CD4-positive, alpha-beta memory T cell (primary cell): ENCODE results near the gene KDM4C. TPM values are rescaled to one million over a fixed set of nuclear protein-coding genes. Genes with fewer than 3 reads are reported as not detected.

Experiments
- CTCF ChIA-PET: fragments of 350-600 bp; sonication (Branson Sonifier 250); formaldehyde crosslinking; loops from one replicate; lab custom pipeline; 2021; ENCODE audit warnings: inconsistent platforms; ENCODE audit not compliant: partially characterized antibody; lab: Charles Lee
- POLR2A ChIA-PET: fragments of 350-600 bp; sonication (Branson Sonifier 250); formaldehyde crosslinking; loops from one replicate; lab custom pipeline; 2021; ENCODE audit not compliant: partially characterized antibody; lab: Charles Lee
- DNase-seq, 5 donors: peaks; one replicate each; pipeline versions ENCODE4 v3.0.0 to v3.0.0-alpha.2; 2020 to 2022; ENCODE audit warnings: mixed read lengths in 1 of 5
- H3K27ac ChIP-seq: one replicate; pipeline ENCODE4 v1.7.0; 2013; ENCODE audit warnings: low read depth, low read length
- H3K27me3 ChIP-seq: 2 replicates; pipeline ENCODE4 v1.7.0; 2013; ENCODE audit warnings: mild to moderate bottlenecking, low read length, moderate library complexity; ENCODE audit not compliant: insufficient read depth
- H3K36me3 ChIP-seq: 2 replicates; pipeline ENCODE4 v1.7.0; 2013; ENCODE audit warnings: mild to moderate bottlenecking, low read length, moderate library complexity; ENCODE audit not compliant: insufficient read depth
- H3K4me1 ChIP-seq: 2 replicates; pipeline ENCODE4 v1.7.0; 2013; ENCODE audit warnings: mild to moderate bottlenecking, low read length, moderate library complexity; ENCODE audit not compliant: insufficient read depth
- H3K4me3 ChIP-seq, 2 donors: one replicate each; pipeline ENCODE4 v1.7.0; 2013; ENCODE audit warnings: low read length in 2 of 2, mild to moderate bottlenecking in 1 of 2
- H3K9me3 ChIP-seq, 2 donors: one replicate each; pipeline ENCODE4 v1.7.0; 2013; ENCODE audit warnings: low read length in 2 of 2, control low read depth in 1 of 2; ENCODE audit not compliant: control insufficient read depth in 1 of 2
- H3K27ac Mint-ChIP-seq, 7 donors: one replicate each; pipeline ENCODE4 v1.8.0; 2020 to 2021; ENCODE audit warnings: mixed read lengths in 7 of 7, mild to moderate bottlenecking in 6 of 7, inconsistent platforms in 3 of 7, moderate library complexity in 3 of 7
- H3K27me3 Mint-ChIP-seq, 2 donors: one replicate each; pipeline ENCODE4 v1.8.0; 2020 to 2021; ENCODE audit warnings: mixed read lengths in 2 of 2
- H3K36me3 Mint-ChIP-seq, 2 donors: one replicate each; pipeline ENCODE4 v1.8.0; 2020 to 2021; ENCODE audit warnings: mixed read lengths in 2 of 2, inconsistent platforms in 1 of 2, mild to moderate bottlenecking in 1 of 2
- H3K4me1 Mint-ChIP-seq, 4 donors: one replicate each; pipeline ENCODE4 v1.8.0; 2020 to 2021; ENCODE audit warnings: mixed read lengths in 4 of 4, mild to moderate bottlenecking in 1 of 4
- H3K4me3 Mint-ChIP-seq, 8 donors: one replicate each; pipeline ENCODE4 v1.8.0; 2020 to 2021; ENCODE audit warnings: mixed read lengths in 8 of 8, mild to moderate bottlenecking in 7 of 8, moderate library complexity in 6 of 8, inconsistent platforms in 3 of 8
- H3K9me3 Mint-ChIP-seq, 8 donors: one replicate each; pipeline ENCODE4 v1.8.0; 2020 to 2021; ENCODE audit warnings: mixed read lengths in 8 of 8, mild to moderate bottlenecking in 5 of 8, inconsistent platforms in 3 of 8, moderate library complexity in 1 of 8
- intact Hi-C: fragments of 100-400 bp; cut with micrococcal nuclease; formaldehyde crosslinking; loops from one replicate; pipeline ENCODE4 v1.15.1; 2023
- polyA plus RNA-seq, 2 donors: library from polyadenylated mRNA; unstranded; fragments of 300-500 nt; fragmentation: Illumina TruSeq; gene quantifications; one replicate each; pipeline ENCODE4 v1.2.3, GENCODE V29; 2021
- total RNA-seq, 2 experiments: library from RNA; stranded (reverse); gene quantifications; one replicate each; pipeline ENCODE4 v1.2.3, GENCODE V29; 2021

Gene KDM4C
- total and polyA plus RNA-seq, 4 experiments from 2014 or later, result 36.3 to 90.7 (median 58.8) TPM

DNA sequence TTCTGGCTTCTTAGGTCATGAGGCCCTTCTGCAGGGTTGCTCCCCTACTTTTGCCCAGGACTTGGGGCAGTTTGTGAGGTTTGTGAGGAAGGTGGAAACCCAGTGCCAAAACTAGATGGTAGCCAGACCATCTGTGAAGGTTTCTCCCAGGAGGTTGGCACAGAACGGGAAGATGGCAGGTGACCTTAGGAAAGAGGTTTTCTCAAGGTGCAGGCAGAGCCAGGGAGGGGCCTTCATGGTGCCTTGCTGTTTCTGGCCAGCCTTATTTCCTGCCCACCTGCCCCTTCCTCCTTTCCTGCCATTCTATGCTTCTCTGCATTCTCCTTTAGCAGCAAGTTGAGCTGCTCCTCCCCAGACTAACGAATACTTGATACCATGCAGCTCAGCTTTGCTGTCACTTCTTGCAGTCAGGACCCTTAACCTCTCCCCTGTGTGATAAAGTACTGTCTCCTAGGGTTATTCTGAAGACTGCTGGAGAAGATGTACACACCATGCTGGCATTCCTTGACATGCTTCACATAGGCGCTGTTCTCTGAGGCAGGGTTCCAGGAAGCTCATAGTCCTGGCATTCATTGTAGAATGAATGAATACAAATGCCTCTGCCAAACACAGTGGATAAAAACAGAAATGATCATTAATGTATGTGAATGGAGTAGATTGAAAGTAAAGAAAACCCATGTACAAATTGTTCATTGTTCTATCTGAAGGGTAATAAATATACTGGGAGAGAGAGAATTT, 154.3 kb downstream of the KDM4C start:
- peaks cover 14 to 33% (median 21%) of the 10 kb centered on the region in 4 donors for H3K4me1 Mint-ChIP-seq

GRCh38 chr9:6915635-6916034, 157.9 kb downstream of the KDM4C start:
- POLR2A ChIA-PET, result no interaction called here
- no peaks in the 10 kb centered on the region for H3K4me1 ChIP-seq

More for the DNA sequence above, 154.3 kb downstream of the KDM4C start:
- Mint-ChIP-seq H3K27me3 (no peaks in the 10 kb centered on the region), H3K9me3 (no peaks in the 10 kb centered on the region), H3K36me3 (peaks cover 0 to 8% of the 10 kb centered on the region in 2 donors), H3K4me3 (no peak overlapping the region), H3K27ac (no peak overlapping the region)
- ChIA-PET CTCF (no interaction called here), POLR2A (no interaction called here)
- Histone ChIP-seq H3K4me3 (no peak overlapping the region), H3K9me3 (no peaks in the 10 kb centered on the region), H3K36me3 (no peaks in the 10 kb centered on the region), H3K27ac (no peak overlapping the region), H3K4me1 (no peaks in the 10 kb centered on the region), H3K27me3 (no peaks in the 10 kb centered on the region)
- DNase-seq, result no peak
- intact Hi-C loops, result no loop called here

DNA sequence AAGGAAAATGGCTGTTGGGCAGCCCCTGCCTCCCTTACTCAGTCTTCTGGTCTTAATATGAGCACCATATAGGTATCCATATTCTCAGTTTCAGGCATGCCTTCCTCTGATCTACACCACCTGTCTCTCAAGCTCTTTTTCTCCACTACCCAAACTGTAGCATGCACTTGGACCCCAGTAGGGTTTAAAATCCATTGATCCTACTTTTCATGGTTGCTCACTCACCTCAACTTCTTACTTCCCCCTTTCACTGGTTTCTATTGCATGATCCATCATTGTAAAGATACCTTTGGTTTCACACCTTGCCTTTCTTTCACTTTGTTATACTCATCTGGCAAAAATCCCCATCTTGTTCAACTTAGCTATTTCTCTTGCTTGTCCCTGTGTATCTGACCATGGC, 159.4 kb downstream of the KDM4C start:
- Histone ChIP-seq H3K4me3 (no peak overlapping the region), H3K36me3 (no peaks in the 10 kb centered on the region), H3K27ac (no peak overlapping the region), H3K27me3 (no peaks in the 10 kb centered on the region), H3K4me1 (peaks cover 9% of the 10 kb centered on the region), H3K9me3 (no peaks in the 10 kb centered on the region)
- Mint-ChIP-seq H3K4me3 (no peak overlapping the region), H3K27me3 (no peaks in the 10 kb centered on the region), H3K9me3 (peaks cover 0 to 3% (median 0%) of the 10 kb centered on the region in 8 donors), H3K27ac (peak overlapping the region in 2 of 7 donors; percentile 13 to 20), H3K4me1 (peaks cover 33 to 63% (median 43%) of the 10 kb centered on the region in 4 donors), H3K36me3 (peaks cover 19 to 40% of the 10 kb centered on the region in 2 donors)
- intact Hi-C loops, result no loop called here
- POLR2A ChIA-PET, result no interaction called here
- DNase-seq, result no peak
- CTCF ChIA-PET, result no interaction called here

More at GRCh38 chr9:6915635-6916034, 157.9 kb downstream of the KDM4C start:
- H3K27me3 Mint-ChIP-seq, result no peaks in the 10 kb centered on the region
- intact Hi-C loops, result no loop called here
- H3K27ac ChIP-seq, result no peak overlapping the region
- H3K9me3 Mint-ChIP-seq, result peaks cover 0 to 3% (median 0%) of the 10 kb centered on the region in 8 donors
- H3K27ac Mint-ChIP-seq, result no peak overlapping the region
- H3K4me1 Mint-ChIP-seq, result peaks cover 25 to 48% (median 31%) of the 10 kb centered on the region in 4 donors
- no peaks in the 10 kb centered on the region for H3K36me3 ChIP-seq
- peaks cover 12 to 27% of the 10 kb centered on the region in 2 donors for H3K36me3 Mint-ChIP-seq
- DNase-seq, result no peak
- CTCF ChIA-PET, result no interaction called here
- H3K9me3 ChIP-seq, result no peaks in the 10 kb centered on the region
- no peak overlapping the region for H3K4me3 ChIP-seq
- H3K27me3 ChIP-seq, result no peaks in the 10 kb centered on the region
- H3K4me3 Mint-ChIP-seq, result no peak overlapping the region

GRCh38 chr9:6920041-6920440, 162.3 kb downstream of the KDM4C start:
- Histone ChIP-seq H3K4me3 (no peak overlapping the region), H3K36me3 (no peaks in the 10 kb centered on the region), H3K4me1 (peaks cover 16% of the 10 kb centered on the region), H3K27ac (no peak overlapping the region), H3K9me3 (no peaks in the 10 kb centered on the region), H3K27me3 (no peaks in the 10 kb centered on the region)
- Mint-ChIP-seq H3K36me3 (peaks cover 32 to 40% of the 10 kb centered on the region in 2 donors), H3K27me3 (no peaks in the 10 kb centered on the region), H3K4me3 (peak overlapping the region in 1 of 8 donors; percentile 20), H3K9me3 (peaks cover 0 to 3% (median 0%) of the 10 kb centered on the region in 8 donors), H3K4me1 (peaks cover 41 to 76% (median 53%) of the 10 kb centered on the region in 4 donors), H3K27ac (peak overlapping the region in 1 of 7 donors; percentile 13)
- no peak for DNase-seq
- ChIA-PET POLR2A (no interaction called here), CTCF (no interaction called here)
- intact Hi-C loops, result no loop called here

GRCh38 chr9:6921315-6921714, 163.5 kb downstream of the KDM4C start:
- Histone ChIP-seq H3K36me3 (no peaks in the 10 kb centered on the region), H3K9me3 (no peaks in the 10 kb centered on the region), H3K4me3 (no peak overlapping the region), H3K27ac (no peak overlapping the region), H3K4me1 (peaks cover 16% of the 10 kb centered on the region), H3K27me3 (no peaks in the 10 kb centered on the region)
- H3K9me3 Mint-ChIP-seq, result peaks cover 0 to 3% (median 0%) of the 10 kb centered on the region in 8 donors
- intact Hi-C loops, result no loop called here
- H3K4me3 Mint-ChIP-seq, result peak overlapping the region in 2 of 8 donors; percentile 4 to 23
- peaks cover 39 to 70% (median 56%) of the 10 kb centered on the region in 4 donors for H3K4me1 Mint-ChIP-seq
- POLR2A ChIA-PET, result no interaction called here
- H3K27ac Mint-ChIP-seq, result peak overlapping the region in 4 of 7 donors; percentile 16 to 74 (median 46)
- CTCF ChIA-PET, result no interaction called here
- no peak for DNase-seq
- no peaks in the 10 kb centered on the region for H3K27me3 Mint-ChIP-seq
- peaks cover 36 to 39% of the 10 kb centered on the region in 2 donors for H3K36me3 Mint-ChIP-seq

- Histone ChIP-seq H3K9me3 (no peaks in the 10 kb centered on the region), H3K27ac (no peak overlapping the region), H3K27me3 (no peaks in the 10 kb centered on the region), H3K4me3 (no peak overlapping the region), H3K36me3 (no peaks in the 10 kb centered on the region), H3K4me1 (peaks cover 16% of the 10 kb centered on the region)
- POLR2A ChIA-PET, result no interaction called here
- CTCF ChIA-PET, result no interaction called here
- intact Hi-C loops, result no loop called here
- no peak overlapping the region for H3K4me3 Mint-ChIP-seq
- peaks cover 38 to 40% of the 10 kb centered on the region in 2 donors for H3K36me3 Mint-ChIP-seq
- peak overlapping the region in 2 of 7 donors; percentile 13 to 43 for H3K27ac Mint-ChIP-seq
- H3K4me1 Mint-ChIP-seq, result peaks cover 41 to 74% (median 57%) of the 10 kb centered on the region in 4 donors
- H3K9me3 Mint-ChIP-seq, result peaks cover 0 to 3% (median 0%) of the 10 kb centered on the region in 8 donors
- no peaks in the 10 kb centered on the region for H3K27me3 Mint-ChIP-seq
- no peak for DNase-seq
Observed at GRCh38 chr9:6922124-6922676, 164.4 kb downstream of the KDM4C start.

- H3K9me3 ChIP-seq, result no peaks in the 10 kb centered on the region
- H3K27me3 ChIP-seq, result no peaks in the 10 kb centered on the region
- no peaks in the 10 kb centered on the region for H3K36me3 ChIP-seq
- H3K27me3 Mint-ChIP-seq, result no peaks in the 10 kb centered on the region
- no peak overlapping the region for H3K4me3 Mint-ChIP-seq
- ChIA-PET POLR2A (no interaction called here), CTCF (no interaction called here)
- H3K4me1 Mint-ChIP-seq, result peaks cover 39 to 73% (median 56%) of the 10 kb centered on the region in 4 donors
- peak overlapping the region in 2 of 7 donors; percentile 9 to 43 for H3K27ac Mint-ChIP-seq
- no peak overlapping the region for H3K4me3 ChIP-seq
- H3K9me3 Mint-ChIP-seq, result peaks cover 0 to under 1% (median 0%) of the 10 kb centered on the region in 8 donors
- intact Hi-C loops, result no loop called here
- H3K27ac ChIP-seq, result no peak overlapping the region
- peaks cover 33 to 35% of the 10 kb centered on the region in 2 donors for H3K36me3 Mint-ChIP-seq
- no peak for DNase-seq
- peaks cover 16% of the 10 kb centered on the region for H3K4me1 ChIP-seq
Observed at GRCh38 chr9:6922680-6923079, 164.9 kb downstream of the KDM4C start.
